C4-2B (cell line): ENCODE data around the gene SNAPC4.
"Not testable (repeated sequence)": the region's sequence is repeated elsewhere in the genome, so short reads cannot be mapped to it uniquely, and the experiment has no call there.

Experiments
- H3K27ac ChIP-seq: fragments of 450-650 bp; 2 replicates; pipeline ENCODE4 v1.5.1; 2017
- ZFX ChIP-seq: fragments of 450-650 bp; IDR thresholded peaks from 2 replicates; pipeline ENCODE4 v1.6.1; 2017
- TF ChIP-seq, protein P1 (sequence below): fragments of 450-650 bp; conservative IDR thresholded peaks from 2 replicates; pipeline ENCODE4 v1.5.1; 2017; ENCODE audit warnings: mild to moderate bottlenecking

Gene SNAPC4

DNA sequence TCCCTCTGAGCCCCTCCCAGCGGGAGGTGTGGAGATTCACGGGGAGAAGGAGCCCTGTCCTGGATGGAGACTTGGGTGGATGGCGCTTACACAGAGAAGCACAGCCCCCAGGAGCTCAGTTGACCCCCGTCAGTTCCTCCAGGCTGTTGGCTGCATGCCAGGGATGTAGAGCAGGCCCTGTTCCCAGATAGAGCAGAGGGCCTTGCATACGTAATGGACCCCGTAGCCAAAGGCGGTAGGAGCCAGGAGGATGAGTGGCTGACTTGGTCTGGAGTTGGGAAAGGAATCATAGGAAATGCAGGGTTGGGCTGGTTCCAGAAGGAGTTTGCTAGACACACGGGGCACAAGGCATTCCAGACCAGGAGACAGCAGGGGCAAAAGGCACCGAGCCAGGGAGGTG is 13.0 kb upstream of the SNAPC4 start:
- TF ChIP-seq ZFX, result no peak
- TF ChIP-seq, protein P1, sequence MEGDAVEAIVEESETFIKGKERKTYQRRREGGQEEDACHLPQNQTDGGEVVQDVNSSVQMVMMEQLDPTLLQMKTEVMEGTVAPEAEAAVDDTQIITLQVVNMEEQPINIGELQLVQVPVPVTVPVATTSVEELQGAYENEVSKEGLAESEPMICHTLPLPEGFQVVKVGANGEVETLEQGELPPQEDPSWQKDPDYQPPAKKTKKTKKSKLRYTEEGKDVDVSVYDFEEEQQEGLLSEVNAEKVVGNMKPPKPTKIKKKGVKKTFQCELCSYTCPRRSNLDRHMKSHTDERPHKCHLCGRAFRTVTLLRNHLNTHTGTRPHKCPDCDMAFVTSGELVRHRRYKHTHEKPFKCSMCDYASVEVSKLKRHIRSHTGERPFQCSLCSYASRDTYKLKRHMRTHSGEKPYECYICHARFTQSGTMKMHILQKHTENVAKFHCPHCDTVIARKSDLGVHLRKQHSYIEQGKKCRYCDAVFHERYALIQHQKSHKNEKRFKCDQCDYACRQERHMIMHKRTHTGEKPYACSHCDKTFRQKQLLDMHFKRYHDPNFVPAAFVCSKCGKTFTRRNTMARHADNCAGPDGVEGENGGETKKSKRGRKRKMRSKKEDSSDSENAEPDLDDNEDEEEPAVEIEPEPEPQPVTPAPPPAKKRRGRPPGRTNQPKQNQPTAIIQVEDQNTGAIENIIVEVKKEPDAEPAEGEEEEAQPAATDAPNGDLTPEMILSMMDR, result no peak
- H3K27ac ChIP-seq, result no peak overlapping the region

DNA sequence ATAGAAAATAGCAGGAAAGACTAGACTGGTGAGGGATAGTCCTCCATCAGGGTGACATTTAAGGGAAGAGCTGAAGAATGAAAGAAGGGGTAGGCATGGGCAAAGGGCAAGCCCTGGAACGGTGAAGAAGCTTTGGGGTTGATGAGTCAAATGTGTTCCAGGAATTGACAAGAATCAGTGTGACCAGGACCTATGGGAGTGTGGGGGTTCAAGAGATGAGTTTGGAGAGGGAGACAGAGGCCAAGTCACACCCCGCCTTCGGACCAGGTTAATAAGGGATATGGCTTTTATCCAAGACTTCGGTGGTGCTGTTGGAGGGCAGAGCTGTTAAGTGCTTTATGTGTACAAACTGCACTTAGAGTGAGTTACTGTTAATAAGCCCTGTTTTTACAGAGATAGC is 11.4 kb upstream of the SNAPC4 start:
- TF ChIP-seq, protein P1, result no peak
- no peak for TF ChIP-seq ZFX
- peak overlapping the region; percentile 93 for H3K27ac ChIP-seq

DNA sequence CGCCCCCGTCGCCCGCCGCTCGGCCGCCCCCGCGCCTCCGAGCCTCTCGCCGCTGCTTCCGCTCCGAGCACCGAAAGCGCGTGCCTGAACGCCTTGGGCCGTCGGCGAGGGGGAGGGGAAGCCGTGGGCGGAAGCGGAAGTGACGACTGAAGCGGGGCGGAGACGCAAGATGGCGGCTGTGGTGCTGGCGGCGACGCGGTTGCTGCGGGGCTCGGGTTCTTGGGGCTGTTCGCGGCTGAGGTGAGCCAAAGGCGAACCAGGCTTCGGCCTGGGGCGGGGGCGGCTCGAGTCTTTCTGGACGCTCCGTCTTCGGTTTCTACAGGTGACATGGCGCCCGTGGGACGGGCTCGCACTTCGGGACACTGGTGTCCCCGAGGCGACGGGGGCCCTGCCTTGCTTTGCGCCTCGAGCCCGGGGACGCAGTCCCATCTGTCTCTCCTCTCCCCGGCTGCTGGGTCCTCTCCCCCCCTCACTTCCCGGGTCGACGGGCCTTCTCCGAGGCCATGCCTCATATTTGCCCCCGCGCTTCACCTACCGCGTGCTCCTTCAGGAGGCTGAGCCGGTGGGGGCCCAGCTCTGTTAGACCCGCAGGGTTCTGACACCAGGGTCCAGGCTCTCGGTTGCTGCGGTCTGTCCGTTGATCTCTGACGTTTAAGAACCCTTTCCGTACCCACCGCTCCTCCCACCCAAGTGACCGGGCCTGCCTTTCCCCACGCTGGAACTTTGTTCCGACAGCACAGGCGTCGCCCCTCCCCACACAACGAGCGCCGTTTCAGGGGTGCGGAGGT is 10.7 kb upstream of the SNAPC4 start, which contains the start of the genes ENTR1 and PMPCA:
Gene ENTR1, minus strand, starts transcription at position 115 of the 788 bp plus-strand sequence. CDS start 217 bp downstream, outside the sequence.
Gene PMPCA, plus strand, starts transcription at position 159 of the 788 bp plus-strand sequence. Its CDS starts 11 bp downstream, at position 170.
- TF ChIP-seq, protein P1, result no peak
- peak; percentile 51; the same call in 1 of the 2 replicates for TF ChIP-seq ZFX
- H3K27ac ChIP-seq, result peak within 1 kb of the TSS; percentile 93

DNA sequence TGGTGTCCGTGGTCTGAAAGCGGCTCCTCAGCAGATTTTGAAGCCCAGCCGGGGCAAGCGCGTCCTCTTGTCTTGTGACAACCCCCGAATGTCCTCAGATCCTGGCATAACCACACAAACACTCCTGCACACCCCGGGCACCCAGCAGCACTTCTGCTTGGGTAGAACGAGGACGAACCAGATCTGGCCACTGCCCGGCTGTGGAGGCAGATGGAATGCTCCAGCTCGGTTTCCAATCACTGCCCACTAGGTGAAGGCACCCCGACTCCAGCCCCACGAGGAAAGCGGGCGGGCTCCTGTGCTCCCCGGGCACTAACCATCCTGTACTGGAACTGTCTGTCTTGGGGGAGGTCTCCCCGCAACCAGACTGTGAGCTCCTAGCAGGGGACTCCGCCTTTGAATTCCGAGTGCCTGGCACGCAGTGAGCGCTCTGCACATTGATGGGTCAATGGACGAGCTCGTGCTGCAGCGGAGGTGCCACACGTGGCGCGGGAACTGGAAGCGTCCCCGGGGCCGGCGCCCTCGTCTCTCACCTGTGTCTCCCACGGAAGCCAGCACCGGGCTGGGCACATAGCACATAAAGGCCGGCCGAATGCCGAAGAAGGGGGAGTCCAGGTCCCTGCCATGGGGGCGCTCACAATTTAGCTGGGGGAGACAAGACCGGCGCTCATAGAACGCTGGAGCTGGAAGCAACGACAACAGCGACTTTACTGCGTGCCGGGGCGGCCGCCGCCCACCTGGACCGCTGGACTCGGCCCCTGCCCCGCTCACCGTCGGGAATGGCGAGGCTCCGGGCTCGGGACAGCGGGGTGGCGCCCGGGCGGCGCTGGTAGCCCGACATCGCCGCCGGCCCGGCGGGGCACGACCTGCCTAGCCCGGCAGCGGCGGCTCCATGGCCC is 9.8 kb upstream of the SNAPC4 start:
- no peak for TF ChIP-seq ZFX
- TF ChIP-seq, protein P1, result no peak
- H3K27ac ChIP-seq, result peak overlapping the region; percentile 93

DNA sequence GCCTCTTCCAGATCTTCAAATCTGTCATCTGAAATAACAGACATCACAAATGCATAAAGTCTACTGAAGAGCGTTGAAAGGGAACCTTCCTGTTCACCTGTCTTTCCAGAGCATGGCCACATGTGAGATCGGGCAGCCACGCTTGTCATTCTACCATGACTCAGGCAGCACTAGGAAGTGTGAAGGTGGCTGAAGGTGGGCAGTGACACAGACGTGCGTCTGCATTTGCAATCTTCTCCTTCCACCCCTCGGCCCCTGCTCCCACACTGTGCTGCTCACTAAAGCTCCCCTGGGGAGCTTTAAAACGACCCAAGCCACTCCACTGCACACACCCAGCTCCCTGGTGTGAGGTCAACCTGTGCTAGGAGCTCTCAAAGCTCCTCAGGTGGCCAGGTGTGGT is 7.9 kb upstream of the SNAPC4 start:
- TF ChIP-seq, protein P1, result no peak
- H3K27ac ChIP-seq, result no peak overlapping the region

DNA sequence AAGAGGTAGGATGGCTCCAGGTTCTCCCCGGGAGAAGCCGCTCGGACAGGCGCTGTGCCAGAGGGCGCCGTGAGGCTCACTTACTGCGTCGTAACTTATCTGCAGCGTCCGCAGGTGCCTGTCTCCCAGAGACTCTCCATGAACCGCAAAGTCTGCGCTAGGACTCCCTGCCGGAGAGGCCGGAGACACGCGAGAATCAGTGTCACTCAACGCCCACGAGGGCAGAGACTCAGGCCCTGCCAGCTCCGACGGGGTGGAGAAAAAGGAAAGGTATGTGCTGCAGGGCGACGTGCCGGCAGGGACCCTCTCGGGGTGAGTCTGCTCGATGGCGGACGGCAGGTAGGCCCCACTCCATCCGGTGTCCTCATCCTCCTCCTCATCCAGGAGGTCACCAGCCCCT is 7.1 kb upstream of the SNAPC4 start:
- H3K27ac ChIP-seq, result not testable (repeated sequence)

DNA sequence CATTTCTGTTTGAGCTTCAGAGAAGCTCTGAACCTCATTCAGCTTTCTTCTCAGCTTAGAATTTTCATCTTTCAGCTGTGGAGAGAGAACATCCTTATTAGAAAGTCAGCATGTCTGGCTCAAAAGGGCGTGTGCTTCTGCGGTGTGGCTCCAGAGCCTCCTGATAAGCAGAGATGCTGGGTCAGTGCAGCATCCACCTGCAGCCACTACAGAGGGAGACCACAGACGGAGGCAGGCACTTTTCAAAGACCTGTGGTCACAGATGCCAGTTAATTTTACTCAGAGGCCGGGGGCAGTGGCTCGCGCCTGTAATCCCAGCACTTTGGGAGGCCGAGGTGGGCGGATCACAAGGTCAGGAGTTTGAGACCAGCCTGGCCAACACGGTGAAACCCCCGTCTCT is 5.9 kb upstream of the SNAPC4 start:
- H3K27ac ChIP-seq, result not testable (repeated sequence)

DNA sequence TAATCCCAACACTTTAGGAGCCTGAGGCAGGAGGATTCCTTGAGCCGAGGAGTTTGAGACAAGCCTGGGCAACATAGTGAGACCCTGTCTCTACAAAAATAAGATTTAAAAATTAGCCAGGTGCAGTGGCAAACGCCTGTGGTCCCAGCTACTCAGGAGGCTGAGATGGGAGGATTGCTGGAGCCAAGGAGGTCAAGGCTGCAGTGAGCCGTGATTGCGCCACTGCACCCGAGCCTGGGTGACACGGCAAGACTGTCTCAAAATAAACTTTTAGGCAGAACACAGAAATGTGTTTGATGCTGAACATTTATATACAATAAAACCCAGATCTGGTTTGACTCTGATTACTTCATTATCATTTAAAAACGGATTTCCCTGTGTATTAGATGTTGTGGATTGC is 5.5 kb upstream of the SNAPC4 start:
- H3K27ac ChIP-seq, result no peak overlapping the region

More for the DNA sequence above, 5.5 kb upstream of the SNAPC4 start:
- TF ChIP-seq, protein P1, result no peak
- TF ChIP-seq ZFX, result no peak
